Ovary (tissue), 9 donors: Measurements from ENCODE around the gene SCART1. TPM values are rescaled to one million over a fixed set of nuclear protein-coding genes. Genes with fewer than 3 reads are reported as not detected.

ENCODE experiments used
- DNase-seq, 5 donors: peaks; one replicate each; pipeline ENCODE4 v3.0.0-alpha.2; 2019 to 2020
- H3K27ac ChIP-seq, 2 donors: fragments of 200-600 bp; one replicate each; pipeline versions ENCODE4 v1.5.1 to v1.8.0; 2019 to 2022
- H3K27me3 ChIP-seq: fragments of 200-600 bp; one replicate; pipeline ENCODE4 v1.8.0; 2022
- H3K36me3 ChIP-seq: fragments of 200-600 bp; sonication (generic); one replicate; pipeline ENCODE4 v1.5.1; 2019
- H3K4me1 ChIP-seq: one replicate; pipeline ENCODE4 v1.8.1; 2013; ENCODE audit warnings: mild to moderate bottlenecking, moderate library complexity; ENCODE audit not compliant: insufficient read depth
- H3K4me3 ChIP-seq: fragments of 200-600 bp; sonication (generic); one replicate; pipeline ENCODE4 v1.5.1; 2017
- H3K9me3 ChIP-seq, 2 donors: fragments of 200-600 bp in 1 of 2; sonication (generic) in 1 of 2; one replicate each; pipeline versions ENCODE4 v1.5.1 to v1.8.1; 2013 to 2019; ENCODE audit warnings: mild to moderate bottlenecking in 1 of 2, moderate library complexity in 1 of 2
- CTCF ChIP-seq, 3 donors: fragments of 450-650 bp in 2 of 3; fragments of 200-600 bp in 1 of 3; IDR thresholded peaks; one replicate each; pipeline versions ENCODE4 v1.5.1 to v1.8.0; 2016 to 2022; ENCODE audit warnings: antibody characterized with exemption in 3 of 3, mild to moderate bottlenecking in 1 of 3
- EP300 ChIP-seq: sonication (generic); formaldehyde crosslinking; IDR thresholded peaks from one replicate; pipeline ENCODE4 v1.6.1; 2017; ENCODE audit warnings: antibody characterized with exemption
- POLR2A ChIP-seq: fragments of 450-650 bp; IDR thresholded peaks from one replicate; pipeline ENCODE4 v1.6.1; 2017; ENCODE audit warnings: antibody characterized with exemption, mild to moderate bottlenecking, moderate library complexity
- WGBS, 3 donors: extraction: QIAGEN DNeasy Blood & Tissue Kit in 1 of 3; methylation state at CpG; one replicate each; pipeline versions ENCODE4 v1.1.5 to v1.1.7; 2013 to 2017; 5-methylcytosine and 5-hydroxymethylcytosine counted together
- intact Hi-C, 4 donors: fragments of 100-400 bp; cut with DNase I; formaldehyde crosslinking; loops; one replicate each; pipeline versions ENCODE4 v1.11.0 to v1.15.1; 2022 to 2023
- polyA plus RNA-seq, 2 donors: library from polyadenylated mRNA; stranded (reverse); fragments of 200-250 nt in 1 of 2; fragments of 350-450 nt in 1 of 2; fragmentation: Illumina TruSeq in 1 of 2; extraction: RNeasy Lipid Tissue Mini Kit (QIAGEN cat#74804) in 1 of 2; gene quantifications; one replicate each; pipeline ENCODE4 v1.2.3, GENCODE V29; 2013 to 2014
- total RNA-seq, 7 donors: library from RNA; depleted of rRNA in 2 of 7; stranded (reverse); fragments of >200 nt in 2 of 7; fragmentation: NEBNext Ultra II Directional in 3 of 7; extraction: Animal tissue kit (Norgen Biotek cat#: 25700) in 3 of 7; gene quantifications; one replicate each; pipeline versions ENCODE4 v1.1.0 to v1.2.4, GENCODE V29; 2016 to 2023
- donor health status: DM: no; HTN: no; CAD: no; lungs with moderate emphysema.
- donor health status: DM: no; HTN: no; CAD: no.
- donor health status: Bipolar disorder and iron deficiency.
- donor health status: DM: yes; HTN: yes; CAD: no.
- donor health status: DM: no; HTN: no; CAD: no.
- donor health status: DM: yes; HTN: yes; CAD: no.

Gene SCART1
- total and polyA plus RNA-seq, 9 donors: 0.71 to 5.0 (median 2.7) TPM

DNA sequence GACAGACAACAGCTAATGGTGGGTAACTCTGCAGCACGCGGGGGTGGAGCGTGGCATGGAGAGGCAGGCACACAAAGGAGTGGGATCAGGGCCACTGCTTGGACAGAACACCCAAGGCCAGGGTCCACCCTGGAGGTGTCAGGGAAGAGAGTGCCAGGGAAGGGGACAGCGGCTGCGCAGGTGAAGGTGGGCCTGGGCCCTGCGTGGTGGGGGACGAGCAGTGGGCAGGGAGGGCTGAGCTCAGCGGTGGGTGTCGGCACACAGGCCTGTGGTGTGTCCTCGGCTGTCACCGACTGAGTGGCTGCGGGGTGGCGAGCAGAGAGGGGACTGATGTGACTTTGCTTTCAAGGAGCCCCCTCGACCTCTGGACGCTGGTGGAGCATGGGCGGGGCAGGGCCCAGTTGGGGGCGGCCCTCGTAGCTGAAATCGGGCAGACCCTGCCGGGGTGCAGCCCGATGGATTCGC is 8.4 kb upstream of the SCART1 start:
- Histone ChIP-seq H3K27me3 (no peaks in the 10 kb centered on the region), H3K9me3 (peaks cover 0 to 10% of the 10 kb centered on the region in 2 donors), H3K4me1 (no peaks in the 10 kb centered on the region), H3K27ac (no peak overlapping the region), H3K36me3 (no peaks in the 10 kb centered on the region), H3K4me3 (no peak overlapping the region)
- TF ChIP-seq CTCF (IDR thresholded peaks at IDR 0.05) (no peak), POLR2A (no peak), EP300 (no peak)
- peak in 1 of 5 donors; percentile 5 for DNase-seq
- intact Hi-C loops: no loop called here
- WGBS, 3 donors: 88 to 91% (median 89%) methylated on average over 21 to 22 of the region's 22 CpGs

DNA sequence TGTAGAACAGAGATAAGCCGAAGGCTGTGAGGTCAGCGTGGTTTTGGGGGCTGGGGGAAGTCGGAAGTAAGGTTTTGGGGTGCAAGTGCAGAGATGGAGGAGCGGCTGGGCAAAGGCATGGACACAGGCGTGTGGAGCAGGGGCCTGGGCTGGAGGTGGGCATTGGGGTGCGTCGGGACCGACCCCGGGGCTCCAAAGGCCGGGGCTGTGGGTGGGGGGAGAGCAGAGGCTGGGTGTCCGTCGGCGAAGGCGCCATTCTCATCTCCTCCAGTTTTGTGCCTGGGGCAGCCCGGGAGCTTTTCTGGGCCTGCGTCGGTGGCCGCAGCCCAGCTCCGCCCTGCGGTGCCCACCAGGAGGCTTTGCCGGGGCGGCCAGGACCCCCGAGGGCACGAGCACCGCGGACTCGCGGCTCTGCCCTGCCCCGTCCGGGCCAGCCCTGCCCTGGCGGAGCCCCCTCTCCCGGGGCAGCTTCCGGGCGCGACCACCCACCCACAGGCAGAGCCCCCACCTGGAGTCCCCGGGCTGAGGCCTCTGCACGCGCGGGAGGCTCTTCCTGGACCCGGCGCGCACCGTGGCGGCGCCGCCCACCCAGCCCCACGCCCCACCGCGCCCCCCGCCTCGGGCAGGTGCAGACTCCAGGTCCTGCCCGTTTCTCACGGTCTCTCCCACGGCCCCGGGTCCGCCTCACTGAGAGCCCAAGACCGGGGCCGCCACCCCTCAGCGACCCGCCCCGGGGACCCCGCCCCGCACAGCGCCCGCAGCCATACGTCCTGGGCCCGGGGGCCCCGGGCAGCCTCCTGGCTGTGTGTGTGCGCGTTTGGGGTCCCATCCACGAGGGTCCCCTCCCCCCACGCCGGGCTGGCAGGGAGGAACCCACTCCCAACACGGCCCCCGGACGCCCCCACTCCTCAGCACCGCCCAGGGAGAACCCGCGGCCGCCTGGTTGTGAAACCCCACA is 7.7 kb upstream of the SCART1 start:
- no peaks in the 10 kb centered on the region for H3K36me3 ChIP-seq
- peak in 1 of 5 donors; percentile 3 for DNase-seq
- no peaks in the 10 kb centered on the region for H3K4me1 ChIP-seq
- no peak overlapping the region for H3K4me3 ChIP-seq
- WGBS, 3 donors: 45 to 57% (median 54%) methylated on average over 65 to 80 of the region's 80 CpGs
- TF ChIP-seq CTCF (IDR thresholded peaks at IDR 0.05) (no peak), EP300 (no peak), POLR2A (no peak)
- H3K27ac ChIP-seq: no peak overlapping the region
- intact Hi-C loops: no loop called here
- H3K27me3 ChIP-seq: no peaks in the 10 kb centered on the region
- peaks cover 0 to 10% of the 10 kb centered on the region in 2 donors for H3K9me3 ChIP-seq

GRCh38 chr10:133446979-133447378 is 6.8 kb upstream of the SCART1 start:
- Histone ChIP-seq H3K9me3 (peaks cover 0 to 10% of the 10 kb centered on the region in 2 donors), H3K4me1 (no peaks in the 10 kb centered on the region), H3K27me3 (no peaks in the 10 kb centered on the region), H3K36me3 (no peaks in the 10 kb centered on the region), H3K4me3 (no peak overlapping the region), H3K27ac (no peak overlapping the region)
- DNase-seq: no peak
- TF ChIP-seq POLR2A (no peak), EP300 (no peak), CTCF (IDR thresholded peaks at IDR 0.05) (no peak)
- 83 to 89% (median 84%) methylated on average over 11 of the region's 11 CpGs for WGBS, 3 donors
- intact Hi-C loops: no loop called here

DNA sequence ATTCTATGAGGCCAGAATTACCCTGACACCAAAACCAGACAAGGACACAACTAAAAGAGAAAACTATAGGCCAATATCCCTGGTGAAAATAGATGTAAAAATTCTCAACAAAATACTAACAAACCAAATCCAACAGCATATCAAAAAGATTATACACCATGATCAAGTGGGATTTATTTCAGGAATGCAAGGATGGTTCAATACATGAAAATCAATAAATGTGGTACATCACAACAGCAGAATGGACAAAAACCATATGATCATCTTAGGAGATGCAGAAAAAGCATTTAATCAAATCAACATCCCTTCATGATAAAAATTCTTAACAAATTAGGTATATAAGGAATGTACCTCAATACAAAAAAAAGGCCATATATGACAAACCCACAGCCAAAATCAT is 5.6 kb upstream of the SCART1 start:
- H3K9me3 ChIP-seq: peaks cover 0 to 10% of the 10 kb centered on the region in 2 donors
- TF ChIP-seq CTCF (IDR thresholded peaks at IDR 0.05) (no peak), POLR2A (no peak), EP300 (no peak)
- H3K27me3 ChIP-seq: no peaks in the 10 kb centered on the region
- no peak overlapping the region for H3K27ac ChIP-seq
- no peaks in the 10 kb centered on the region for H3K4me1 ChIP-seq
- DNase-seq: no peak
- intact Hi-C loops: no loop called here
- H3K36me3 ChIP-seq: no peaks in the 10 kb centered on the region
- H3K4me3 ChIP-seq: no peak overlapping the region
